Activated CD4-positive, alpha-beta memory T cell treated with anti-CD3 and anti-CD28 coated beads for 36 hours (primary cell): ENCODE data around the gene PIGBOS1. TPM values are rescaled to one million over a fixed set of nuclear protein-coding genes. Genes with fewer than 3 reads are reported as not detected.

Experiments
- CTCF ChIA-PET: fragments of 350-600 bp; sonication (Branson Sonifier 250); formaldehyde crosslinking; loops from one replicate; lab custom pipeline; 2021; ENCODE audit warnings: antibody characterized with exemption, inconsistent platforms; lab: Charles Lee
- POLR2A ChIA-PET: fragments of 350-600 bp; sonication (Branson Sonifier 250); formaldehyde crosslinking; loops from one replicate; lab custom pipeline; 2021; ENCODE audit warnings: antibody characterized with exemption; lab: Charles Lee
- DNase-seq: peaks from one replicate; pipeline ENCODE4 v3.0.0-alpha.2; 2020
- H3K27ac Mint-ChIP-seq: one replicate; pipeline ENCODE4 v1.8.0; 2021; ENCODE audit warnings: mixed read lengths
- H3K27me3 Mint-ChIP-seq: one replicate; pipeline ENCODE4 v1.8.0; 2021; ENCODE audit warnings: mixed read lengths
- H3K36me3 Mint-ChIP-seq: one replicate; pipeline ENCODE4 v1.8.0; 2021; ENCODE audit warnings: mixed read lengths
- H3K4me1 Mint-ChIP-seq: one replicate; pipeline ENCODE4 v1.8.0; 2021; ENCODE audit warnings: low read depth, mixed read lengths
- H3K4me3 Mint-ChIP-seq: one replicate; pipeline ENCODE4 v1.8.0; 2021; ENCODE audit warnings: mild to moderate bottlenecking, mixed read lengths
- H3K9me3 Mint-ChIP-seq: one replicate; pipeline ENCODE4 v1.8.0; 2021; ENCODE audit warnings: mixed read lengths
- intact Hi-C: fragments of 100-400 bp; cut with micrococcal nuclease; formaldehyde crosslinking; loops from one replicate; pipeline ENCODE4 v1.15.1; 2023
- total RNA-seq, 2 experiments: library from RNA; stranded (reverse); gene quantifications; one replicate each; pipeline ENCODE4 v1.2.3, GENCODE V29; 2021

PIGBOS1 gene, protein sequence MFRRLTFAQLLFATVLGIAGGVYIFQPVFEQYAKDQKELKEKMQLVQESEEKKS
- 10 to 100 TPM; 10.5 to 11.1 TPM for total RNA-seq

- Mint-ChIP-seq H3K4me3 (peak within 1 kb of the TSS; percentile 97), H3K27ac (peak within 1 kb of the TSS; percentile 98), H3K27me3 (no peaks in the 10 kb centered on the region), H3K4me1 (peaks cover 48% of the 10 kb centered on the region), H3K36me3 (peaks cover 19% of the 10 kb centered on the region), H3K9me3 (no peaks in the 10 kb centered on the region)
- intact Hi-C loops: loop anchor here (1.0 to 5.0 kb wide), 3 partner anchors 28 to 122 kb away; no protein-coding TSS in a partner anchor
- peak; percentile 87 for DNase-seq
- CTCF ChIA-PET: interaction anchor here (0.6 to 2.7 kb wide), 8 partner anchors 28 to 1146 kb away, joined by 3 to 13 read pairs (median 4); partner anchors contain the start of genes CCPG1, MNS1, PIERCE2 and RSL24D1
- POLR2A ChIA-PET: interaction anchor here (0.7 to 2.1 kb wide), 8 partner anchors 10 to 122 kb away, joined by 3 to 11 read pairs (median 4); partner anchors contain the start of genes CCPG1, PIERCE2 and RSL24D1
These were observed at the start of gene PIGBOS1, which contains the start of gene PIGB for GRCh38 chr15:55318588-55319494. Gene PIGBOS1, minus strand, starts transcription at chr15:55319123. Its CDS starts 1,331 bp downstream, at chr15:55317792. Gene PIGB, plus strand, starts transcription at chr15:55319222. Its CDS starts 29 bp downstream, at chr15:55319251.

- POLR2A ChIA-PET: no interaction called here
- CTCF ChIA-PET: no interaction called here
- no peak for DNase-seq
- Mint-ChIP-seq H3K4me1 (no peaks in the 10 kb centered on the region), H3K4me3 (no peak overlapping the region), H3K9me3 (no peaks in the 10 kb centered on the region), H3K27ac (no peak overlapping the region), H3K36me3 (peaks cover 6% of the 10 kb centered on the region), H3K27me3 (no peaks in the 10 kb centered on the region)
- intact Hi-C loops: no loop called here
These were observed 48.1 kb upstream of the PIGBOS1 start for GRCh38 chr15:55366981-55367380.

- DNase-seq: no peak
- H3K4me3 Mint-ChIP-seq: no peak overlapping the region
- CTCF ChIA-PET: no interaction called here
These were observed 43.7 kb upstream of the PIGBOS1 start for GRCh38 chr15:55362641-55363040.

GRCh38 chr15:55361048-55361447 lies 42.1 kb upstream of the PIGBOS1 start:
- intact Hi-C loops: no loop called here
- H3K36me3 Mint-ChIP-seq: peaks cover 12% of the 10 kb centered on the region
- CTCF ChIA-PET: no interaction called here
- DNase-seq: no peak
- H3K27ac Mint-ChIP-seq: no peak overlapping the region
- no peaks in the 10 kb centered on the region for H3K9me3 Mint-ChIP-seq
- peaks cover 2% of the 10 kb centered on the region for H3K4me1 Mint-ChIP-seq
- POLR2A ChIA-PET: interaction anchor here (0.7 kb wide), 1 partner anchor 47 kb away, joined by 3 read pairs; the partner anchor contains the start of genes CCPG1 and PIERCE2
- no peaks in the 10 kb centered on the region for H3K27me3 Mint-ChIP-seq
- no peak overlapping the region for H3K4me3 Mint-ChIP-seq

More at GRCh38 chr15:55362641-55363040, 43.7 kb upstream of the PIGBOS1 start:
- POLR2A ChIA-PET: no interaction called here
- peaks cover 5% of the 10 kb centered on the region for H3K36me3 Mint-ChIP-seq
- no peaks in the 10 kb centered on the region for H3K27me3 Mint-ChIP-seq
- H3K27ac Mint-ChIP-seq: no peak overlapping the region
- intact Hi-C loops: no loop called here
- H3K9me3 Mint-ChIP-seq: no peaks in the 10 kb centered on the region
- H3K4me1 Mint-ChIP-seq: peaks cover 2% of the 10 kb centered on the region

- Mint-ChIP-seq H3K4me3 (no peak overlapping the region), H3K27me3 (no peaks in the 10 kb centered on the region), H3K27ac (no peak overlapping the region), H3K36me3 (peaks cover 15% of the 10 kb centered on the region), H3K4me1 (peaks cover 2% of the 10 kb centered on the region), H3K9me3 (no peaks in the 10 kb centered on the region)
- ChIA-PET CTCF (no interaction called here), POLR2A (no interaction called here)
- intact Hi-C loops: no loop called here
- DNase-seq: no peak
These were observed 41.3 kb upstream of the PIGBOS1 start for GRCh38 chr15:55360256-55360655.

DNA sequence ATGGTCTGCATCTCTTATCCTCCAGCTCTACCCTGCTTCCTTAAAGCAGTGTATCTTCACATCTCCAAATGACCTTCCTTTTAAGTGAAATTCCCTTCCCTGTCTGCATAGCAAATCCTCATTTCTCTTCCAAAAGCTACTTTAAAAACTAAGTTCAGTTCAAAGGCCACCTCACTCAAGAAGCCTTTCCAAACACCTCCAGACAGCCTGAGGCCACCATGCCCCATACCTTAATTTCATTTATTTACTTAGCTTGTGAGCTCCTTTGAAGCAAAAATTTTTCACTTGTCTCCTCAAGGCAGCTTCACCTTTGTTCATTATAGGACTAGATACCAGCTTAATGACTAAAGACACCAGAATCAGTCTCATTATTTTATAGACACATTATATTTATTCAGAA lies 39.5 kb upstream of the PIGBOS1 start:
- CTCF ChIA-PET: interaction anchor here (1.3 kb wide), 1 partner anchor 81 kb away, joined by 7 read pairs; no protein-coding TSS in a partner anchor

GRCh38 chr15:55357774-55358173 lies 38.9 kb upstream of the PIGBOS1 start:
- ChIA-PET CTCF (no interaction called here), POLR2A (no interaction called here)
- intact Hi-C loops: no loop called here
- Mint-ChIP-seq H3K4me3 (no peak overlapping the region), H3K9me3 (no peaks in the 10 kb centered on the region), H3K27me3 (no peaks in the 10 kb centered on the region), H3K4me1 (peaks cover 2% of the 10 kb centered on the region), H3K36me3 (peaks cover 16% of the 10 kb centered on the region), H3K27ac (no peak overlapping the region)
- DNase-seq: no peak

More for the DNA sequence above, 39.5 kb upstream of the PIGBOS1 start:
- Mint-ChIP-seq H3K27me3 (no peaks in the 10 kb centered on the region), H3K27ac (peak overlapping the region; percentile 2), H3K36me3 (peaks cover 16% of the 10 kb centered on the region), H3K4me1 (peaks cover 2% of the 10 kb centered on the region), H3K9me3 (no peaks in the 10 kb centered on the region), H3K4me3 (no peak overlapping the region)
- intact Hi-C loops: no loop called here
- DNase-seq: no peak
- POLR2A ChIA-PET: no interaction called here

DNA sequence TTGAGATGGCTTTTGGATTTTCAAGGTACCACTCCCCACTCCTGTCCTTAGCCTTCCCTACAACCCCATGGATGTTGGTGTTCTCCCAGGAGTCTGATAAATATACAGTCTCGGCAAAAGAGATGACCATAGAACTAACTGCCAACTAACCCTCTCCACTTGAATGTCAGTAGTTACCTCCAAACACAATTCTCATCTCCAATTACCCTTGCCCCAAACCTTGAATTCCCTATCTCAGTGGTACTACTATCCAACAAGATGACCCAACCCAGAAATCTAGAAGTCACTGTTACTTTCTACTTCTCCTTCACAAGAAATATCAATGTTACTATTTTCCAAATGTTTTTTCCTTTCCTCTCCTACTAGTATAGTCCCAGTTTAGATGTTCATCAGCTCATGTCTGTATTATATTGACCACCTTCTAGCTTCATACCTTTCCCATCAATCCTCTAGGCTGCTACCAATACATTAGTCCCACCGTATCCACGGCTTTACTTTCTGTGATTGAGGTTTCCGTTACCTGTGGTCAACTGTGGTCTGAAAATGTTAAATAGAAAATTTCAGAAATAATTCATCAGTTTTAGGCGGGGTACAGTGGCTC lies 38.2 kb upstream of the PIGBOS1 start:
- Mint-ChIP-seq H3K36me3 (peaks cover 16% of the 10 kb centered on the region), H3K27me3 (no peaks in the 10 kb centered on the region), H3K27ac (no peak overlapping the region), H3K9me3 (no peaks in the 10 kb centered on the region), H3K4me3 (no peak overlapping the region), H3K4me1 (peaks cover 2% of the 10 kb centered on the region)
- intact Hi-C loops: no loop called here
- DNase-seq: no peak
- ChIA-PET CTCF (no interaction called here), POLR2A (no interaction called here)

DNA sequence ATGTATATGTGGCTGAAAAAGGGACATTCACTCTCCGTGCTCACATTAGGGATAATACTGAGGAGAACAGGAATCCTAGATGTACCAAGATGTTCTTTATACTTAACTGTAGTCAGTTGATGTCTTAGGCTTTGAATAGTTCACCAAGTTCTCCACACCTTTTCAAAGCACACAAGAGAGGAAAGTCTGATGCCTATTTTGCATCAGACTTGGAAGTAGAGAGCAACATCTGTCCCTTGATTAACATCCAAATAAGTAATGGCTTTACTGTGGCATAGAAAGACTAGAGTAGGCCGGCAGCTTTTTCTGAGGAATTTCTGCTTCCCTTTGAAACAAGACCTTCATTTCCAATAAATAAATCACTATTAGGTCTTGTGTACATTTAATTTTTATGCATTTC lies 34.1 kb upstream of the PIGBOS1 start:
- Mint-ChIP-seq H3K27ac (no peak overlapping the region), H3K27me3 (no peaks in the 10 kb centered on the region), H3K36me3 (peaks cover 21% of the 10 kb centered on the region), H3K4me1 (peaks cover 2% of the 10 kb centered on the region), H3K9me3 (no peaks in the 10 kb centered on the region), H3K4me3 (no peak overlapping the region)
- no peak for DNase-seq
- CTCF ChIA-PET: no interaction called here
- POLR2A ChIA-PET: no interaction called here
- intact Hi-C loops: no loop called here

DNA sequence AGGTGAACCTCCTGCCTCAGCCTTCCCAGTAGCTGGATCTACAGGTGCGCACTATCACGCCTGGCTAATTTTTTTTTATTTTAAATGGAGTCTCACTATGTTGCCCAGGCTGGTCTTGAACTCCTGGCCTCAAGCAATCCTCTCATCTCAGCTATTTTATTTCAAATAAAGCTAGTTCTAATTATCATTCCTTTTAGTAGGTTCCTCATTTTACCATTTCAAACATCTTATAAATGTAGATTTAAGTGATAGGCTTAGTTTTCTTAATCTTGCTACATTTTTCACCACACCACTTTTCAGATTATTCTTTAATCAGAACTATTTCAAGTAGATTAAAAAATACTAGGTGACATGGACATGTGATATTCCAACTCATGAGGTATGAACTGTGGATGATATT lies 30.4 kb upstream of the PIGBOS1 start:
- H3K9me3 Mint-ChIP-seq: no peaks in the 10 kb centered on the region
- DNase-seq: no peak
- no peak overlapping the region for H3K4me3 Mint-ChIP-seq
- H3K4me1 Mint-ChIP-seq: no peaks in the 10 kb centered on the region
- peaks cover 13% of the 10 kb centered on the region for H3K36me3 Mint-ChIP-seq
- ChIA-PET CTCF (no interaction called here), POLR2A (no interaction called here)
- H3K27ac Mint-ChIP-seq: no peak overlapping the region
- H3K27me3 Mint-ChIP-seq: no peaks in the 10 kb centered on the region
- intact Hi-C loops: no loop called here

- no peak for DNase-seq
- Mint-ChIP-seq H3K4me1 (no peaks in the 10 kb centered on the region), H3K4me3 (no peak overlapping the region), H3K27me3 (no peaks in the 10 kb centered on the region), H3K36me3 (peaks cover 13% of the 10 kb centered on the region), H3K9me3 (no peaks in the 10 kb centered on the region), H3K27ac (no peak overlapping the region)
- ChIA-PET POLR2A (no interaction called here), CTCF (no interaction called here)
- intact Hi-C loops: no loop called here
These were observed 29.4 kb upstream of the PIGBOS1 start for GRCh38 chr15:55348281-55348778.

DNA sequence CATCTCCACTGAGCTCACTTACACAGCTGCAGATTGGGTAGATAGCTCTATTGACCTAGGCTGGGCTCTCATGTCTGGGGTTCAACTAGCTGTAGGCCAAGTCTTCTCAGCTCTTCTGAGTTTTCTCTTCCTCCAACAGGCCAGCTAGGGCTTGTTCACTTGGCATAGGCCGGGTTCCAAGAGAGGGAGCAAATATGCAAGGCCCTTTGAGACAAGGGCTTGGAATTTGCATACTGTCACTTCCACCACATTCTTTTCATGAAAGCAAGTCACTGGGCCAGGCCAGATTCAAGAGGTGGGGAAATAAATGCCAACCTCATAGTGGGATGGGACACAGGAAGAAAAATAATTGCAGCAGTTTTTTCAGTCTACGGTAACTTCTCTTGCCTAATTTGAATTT lies 25.3 kb upstream of the PIGBOS1 start:
- Mint-ChIP-seq H3K4me3 (no peak overlapping the region), H3K27ac (no peak overlapping the region), H3K4me1 (no peaks in the 10 kb centered on the region), H3K9me3 (no peaks in the 10 kb centered on the region), H3K27me3 (no peaks in the 10 kb centered on the region), H3K36me3 (peaks cover 17% of the 10 kb centered on the region)
- ChIA-PET POLR2A (no interaction called here), CTCF (no interaction called here)
- intact Hi-C loops: no loop called here
- DNase-seq: no peak
